GM19043 (cell line): Measurements from ENCODE around the gene INO80E.

Experiments used
- ATAC-seq: cut with Tn5 transposase; IDR thresholded peaks from one replicate; pipeline ENCODE4 v1.9.1; 2021; ENCODE audit warnings: low read depth; ENCODE audit not compliant: unreplicated experiment

INO80E gene

DNA sequence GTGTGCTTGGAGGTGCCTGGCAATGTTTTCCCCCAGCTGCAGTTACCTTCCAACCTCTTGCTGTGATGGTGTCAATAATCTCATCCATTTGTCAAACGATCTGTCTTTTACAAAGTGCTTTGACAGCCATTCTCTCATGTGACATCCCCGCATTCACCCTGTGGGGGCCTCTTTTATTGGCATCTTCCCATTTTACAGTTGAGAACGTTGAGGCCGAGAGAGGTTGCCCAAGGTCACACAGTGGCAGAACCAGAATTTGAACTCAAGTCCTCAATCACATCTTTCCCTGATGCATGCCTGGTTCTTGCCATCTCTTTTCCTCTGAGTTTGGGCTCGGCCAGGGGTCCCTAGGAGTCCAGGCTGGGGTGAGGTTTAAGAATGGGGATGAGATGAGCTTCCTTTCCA is 20.9 kb upstream of the INO80E start:
- ATAC-seq, result no peak

DNA sequence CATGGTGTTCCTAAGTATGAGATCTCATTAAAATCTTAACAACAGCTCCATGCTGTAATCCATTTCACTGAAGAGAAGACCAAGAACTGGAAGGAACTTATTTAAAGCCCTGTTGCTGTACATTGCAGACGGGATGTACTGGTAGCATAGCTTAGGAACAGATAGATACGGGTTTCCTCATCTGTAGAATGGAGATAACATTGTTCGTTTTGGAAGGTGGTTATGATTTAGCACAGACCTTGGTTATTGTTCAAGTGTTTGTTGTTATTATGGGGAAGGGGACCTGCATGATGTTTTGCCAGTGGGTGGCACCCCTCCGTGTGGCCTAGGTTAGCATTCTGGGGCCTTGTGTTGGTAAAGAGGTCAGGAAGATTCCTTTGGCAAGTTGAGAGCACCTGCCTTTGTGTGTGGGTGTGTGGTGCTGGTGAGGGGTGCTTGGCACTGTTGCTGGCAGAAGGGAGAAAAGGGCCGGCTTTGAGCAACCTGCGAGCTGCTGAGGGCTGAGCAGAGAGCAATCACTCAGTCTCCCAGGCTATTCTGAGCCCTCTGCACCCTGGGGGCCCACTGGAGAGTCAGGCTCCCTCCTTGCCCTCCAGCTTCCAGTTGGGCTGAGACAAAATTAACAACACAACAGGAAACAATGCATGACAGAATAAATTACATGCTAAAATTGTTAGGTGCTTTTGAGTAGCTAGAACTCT is 20.1 kb upstream of the INO80E start:
- ATAC-seq, result no peak

- no peak for ATAC-seq
Observed at GRCh38 chr16:29977063-29977825, 18.8 kb upstream of the INO80E start.

DNA sequence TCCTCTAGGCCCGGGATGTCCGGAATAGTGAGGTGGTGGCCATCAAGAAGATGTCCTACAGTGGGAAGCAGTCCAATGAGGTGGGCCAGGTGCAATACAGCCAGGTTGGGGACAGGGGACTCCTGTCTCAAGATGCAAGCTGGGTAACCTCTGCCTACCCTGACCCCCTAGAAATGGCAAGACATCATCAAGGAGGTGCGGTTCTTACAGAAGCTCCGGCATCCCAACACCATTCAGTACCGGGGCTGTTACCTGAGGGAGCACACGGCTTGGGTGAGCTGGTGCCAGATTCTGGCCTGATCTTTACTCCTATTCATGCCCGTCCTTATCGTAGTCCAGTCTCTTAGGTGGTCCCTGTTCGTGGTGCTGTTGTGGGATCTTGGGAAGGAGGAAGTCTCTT is 18.0 kb upstream of the INO80E start:
- no peak for ATAC-seq

GRCh38 chr16:29978564-29979270 is 17.3 kb upstream of the INO80E start:
- ATAC-seq, result no peak

- no peak for ATAC-seq
Observed at GRCh38 chr16:29982560-29983419, 13.3 kb upstream of the INO80E start.

DNA sequence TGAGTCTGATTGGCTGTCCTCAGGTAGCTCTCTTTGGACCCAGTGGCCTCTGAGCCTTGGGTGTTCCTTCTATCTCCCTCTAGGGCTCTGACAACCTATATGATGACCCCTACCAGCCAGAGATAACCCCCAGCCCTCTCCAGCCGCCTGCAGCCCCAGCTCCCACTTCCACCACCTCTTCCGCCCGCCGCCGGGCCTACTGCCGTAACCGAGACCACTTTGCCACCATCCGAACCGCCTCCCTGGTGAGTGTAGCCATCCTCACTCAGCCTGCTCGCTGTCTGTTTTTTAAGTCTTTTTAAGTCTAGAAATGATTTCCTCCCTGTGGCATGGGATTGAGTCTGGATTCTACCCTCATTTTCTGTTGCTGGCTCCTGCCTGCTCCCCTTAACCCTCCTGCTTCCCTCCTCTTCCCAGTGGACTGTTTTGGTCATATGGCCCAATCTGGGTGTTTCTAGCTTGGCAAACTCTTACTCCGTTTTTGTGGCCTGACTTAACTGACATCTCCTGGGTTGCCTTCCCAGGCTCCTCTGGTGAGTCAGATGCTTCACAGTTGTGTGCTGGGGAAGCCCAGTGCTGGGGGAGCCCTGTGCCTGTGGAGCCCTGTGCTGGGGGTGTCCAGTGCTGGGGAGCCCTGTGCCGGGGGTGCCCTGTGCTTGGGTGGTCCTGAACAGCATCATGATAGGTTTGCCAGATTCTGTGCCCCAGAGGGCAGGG is 12.5 kb upstream of the INO80E start:
- ATAC-seq, result no peak

DNA sequence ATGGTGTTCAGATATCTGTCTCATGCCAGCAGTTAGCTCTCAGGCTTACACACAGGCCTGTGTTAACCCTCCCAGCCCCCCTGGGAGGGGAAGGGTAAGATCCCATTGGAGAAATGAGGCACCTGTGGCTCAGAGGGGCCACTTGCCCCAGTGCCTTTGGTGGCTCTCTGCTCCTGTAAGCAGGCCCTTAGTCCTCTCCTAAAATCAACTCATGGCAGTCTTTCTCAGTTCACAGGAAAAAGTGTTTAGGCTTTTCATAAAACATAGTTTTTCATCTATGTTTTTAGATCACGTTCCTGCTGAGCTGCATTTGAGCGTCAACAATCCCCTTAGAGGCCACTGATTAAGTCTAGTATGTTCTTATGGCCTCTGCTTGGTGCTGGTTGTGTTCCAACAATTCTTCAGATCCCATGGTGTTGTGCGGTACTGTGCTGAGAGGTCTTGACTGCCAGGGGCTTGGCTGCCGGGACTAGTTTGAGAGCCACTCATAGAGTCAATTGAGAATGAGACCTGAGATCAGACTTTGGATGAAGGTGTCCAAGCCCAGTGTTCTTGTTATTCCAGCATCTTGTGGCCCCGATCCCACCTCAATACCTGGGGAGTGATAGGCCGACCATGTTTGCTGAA is 11.8 kb upstream of the INO80E start:
- ATAC-seq, result no peak

DNA sequence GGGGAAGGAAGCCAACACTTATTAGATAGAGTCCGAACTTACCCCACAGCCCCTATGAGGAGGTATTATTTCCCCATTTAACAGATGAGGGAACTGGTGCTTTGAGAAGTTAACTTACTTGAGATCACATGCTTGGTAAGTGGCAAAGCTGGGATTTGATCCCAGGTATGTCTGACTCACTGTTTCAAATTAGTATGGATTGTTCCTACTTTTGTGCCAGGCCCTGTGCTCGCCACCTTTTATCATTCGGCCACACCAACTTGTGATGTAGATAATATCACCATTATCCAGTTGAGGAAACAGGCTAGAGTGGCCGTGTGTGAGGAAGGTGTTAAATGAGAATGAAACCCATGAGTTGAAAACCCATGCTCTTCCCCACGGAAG is 11.3 kb upstream of the INO80E start:
- ATAC-seq, result no peak

- ATAC-seq, result no peak
Observed at GRCh38 chr16:29985271-29985811, 10.7 kb upstream of the INO80E start.

- ATAC-seq, result no peak
Observed at GRCh38 chr16:29986231-29986630, 9.8 kb upstream of the INO80E start.

- no peak for ATAC-seq
Observed at GRCh38 chr16:29986931-29987330, 9.1 kb upstream of the INO80E start.

DNA sequence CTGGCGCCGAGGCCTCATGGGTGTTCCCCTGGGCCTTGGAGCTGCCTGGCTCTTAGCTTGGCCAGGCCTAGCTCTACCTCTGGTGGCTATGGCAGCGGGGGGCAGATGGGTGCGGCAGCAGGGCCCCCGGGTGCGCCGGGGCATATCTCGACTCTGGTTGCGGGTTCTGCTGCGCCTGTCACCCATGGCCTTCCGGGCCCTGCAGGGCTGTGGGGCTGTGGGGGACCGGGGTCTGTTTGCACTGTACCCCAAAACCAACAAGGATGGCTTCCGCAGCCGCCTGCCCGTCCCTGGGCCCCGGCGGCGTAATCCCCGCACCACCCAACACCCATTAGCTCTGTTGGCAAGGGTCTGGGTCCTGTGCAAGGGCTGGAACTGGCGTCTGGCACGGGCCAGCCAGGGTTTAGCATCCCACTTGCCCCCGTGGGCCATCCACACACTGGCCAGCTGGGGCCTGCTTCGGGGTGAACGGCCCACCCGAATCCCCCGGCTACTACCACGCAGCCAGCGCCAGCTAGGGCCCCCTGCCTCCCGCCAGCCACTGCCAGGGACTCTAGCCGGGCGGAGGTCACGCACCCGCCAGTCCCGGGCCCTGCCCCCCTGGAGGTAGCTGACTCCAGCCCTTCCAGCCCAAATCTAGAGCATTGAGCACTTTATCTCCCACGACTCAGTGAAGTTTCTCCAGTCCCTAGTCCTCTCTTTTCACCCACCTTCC is 8.5 kb upstream of the INO80E start:
- ATAC-seq, result no peak

- ATAC-seq, result no peak
Observed at GRCh38 chr16:29988346-29989075, 7.5 kb upstream of the INO80E start.

- ATAC-seq, result no peak
Observed at GRCh38 chr16:29989111-29989858, 6.8 kb upstream of the INO80E start.

DNA sequence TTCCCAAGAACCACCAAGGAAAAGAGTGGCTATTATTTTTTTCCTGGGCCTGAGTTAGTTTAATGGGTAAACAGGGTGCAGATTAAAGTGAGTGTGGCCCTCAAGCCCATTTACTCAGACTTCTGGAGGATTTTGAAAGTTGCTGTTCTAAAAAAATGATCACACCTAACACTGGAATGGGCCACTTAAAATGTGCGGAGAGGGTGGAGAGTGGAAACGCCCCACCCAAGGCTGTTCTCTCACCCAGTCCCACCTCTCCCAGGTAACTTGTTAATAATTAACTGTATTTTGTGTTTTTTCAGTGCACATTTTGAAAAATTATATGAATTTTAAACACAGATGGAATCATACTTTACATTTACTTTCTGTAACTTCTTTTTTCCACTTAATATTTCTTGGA is 6.0 kb upstream of the INO80E start:
- no peak for ATAC-seq

GRCh38 chr16:29990883-29991570 is 5.0 kb upstream of the INO80E start:
- no peak for ATAC-seq
